Measurements from ENCODE around the gene CBX6. TPM values are rescaled to one million over a fixed set of nuclear protein-coding genes. Genes with fewer than 3 reads are reported as not detected.
"Not testable (repeated sequence)": the region's sequence is repeated elsewhere in the genome, so short reads cannot be mapped to it uniquely, and the experiment has no call there.

The CBX6 gene
- total and polyA plus RNA-seq, 5 donors: 27.0 to 65.9 (median 56.3) TPM

DNA sequence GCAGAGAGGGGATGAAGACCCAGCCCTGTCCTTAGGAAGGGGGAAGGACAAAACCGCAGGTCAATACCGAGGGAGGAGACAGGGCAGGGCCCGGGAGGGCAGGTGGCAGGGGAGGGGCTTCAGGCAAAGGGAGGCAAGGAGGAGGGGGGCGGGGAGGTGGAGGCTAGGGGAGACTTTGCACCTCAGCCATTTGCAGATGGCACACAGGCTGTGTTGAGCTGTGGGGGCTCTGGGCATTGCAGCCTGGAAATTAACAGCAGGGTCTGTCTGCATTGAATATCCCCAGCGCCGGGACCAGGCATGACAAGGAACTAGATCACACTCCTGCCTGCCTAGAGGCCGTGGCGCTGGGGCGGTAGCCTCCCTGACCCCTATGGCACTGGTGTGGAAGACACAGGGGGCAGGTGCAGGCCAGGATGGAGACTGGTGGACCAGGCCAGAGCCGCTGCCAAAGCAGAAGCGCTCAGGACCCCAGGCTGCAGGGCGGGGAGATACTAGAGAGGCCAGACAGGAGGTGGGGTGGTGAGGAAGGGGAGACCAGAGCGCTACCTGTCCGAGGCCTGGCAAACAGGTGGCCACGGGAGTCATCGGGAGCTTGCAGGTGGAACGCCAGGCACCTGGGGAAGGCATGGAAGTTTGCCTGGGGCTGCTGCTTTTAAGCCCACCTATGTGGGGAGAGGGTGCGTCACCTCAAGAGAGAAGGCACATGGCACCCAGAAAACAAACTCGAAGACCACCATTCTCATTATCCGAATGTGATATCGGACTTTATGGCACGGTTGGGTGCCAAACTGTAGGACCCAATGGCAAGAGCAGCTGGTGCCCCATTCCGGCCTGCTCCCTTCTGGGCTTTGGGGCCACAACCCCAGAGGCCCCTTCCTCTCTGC lies 11.5 kb downstream of the CBX6 start:
- Histone ChIP-seq H3K9me3 (ENCODE audit: control insufficient read depth, low read length) (no peaks in the 10 kb centered on the region), H3K4me3 (ENCODE audit: low read length) (no peak overlapping the region), H3K27me3 (ENCODE audit: control insufficient read depth, insufficient read depth) (no peaks in the 10 kb centered on the region), H3K4me1 (ENCODE audit: control insufficient read depth, insufficient read depth, low read length) (peaks cover 18% of the 10 kb centered on the region), H3K27ac (ENCODE audit: low read length) (no peak overlapping the region)
- no peak for DNase-seq
- 57% methylated on average over 23 of the region's 23 CpGs for WGBS
- ATAC-seq: no peak
- intact Hi-C loops (cut with DNase I): loop anchor here in 2 of 4 donors (5.0 to 10.0 kb wide), 4 partner anchors 144 to 454 kb away; partner anchors contain the start of gene RPL3 (in 1 of the 2)

DNA sequence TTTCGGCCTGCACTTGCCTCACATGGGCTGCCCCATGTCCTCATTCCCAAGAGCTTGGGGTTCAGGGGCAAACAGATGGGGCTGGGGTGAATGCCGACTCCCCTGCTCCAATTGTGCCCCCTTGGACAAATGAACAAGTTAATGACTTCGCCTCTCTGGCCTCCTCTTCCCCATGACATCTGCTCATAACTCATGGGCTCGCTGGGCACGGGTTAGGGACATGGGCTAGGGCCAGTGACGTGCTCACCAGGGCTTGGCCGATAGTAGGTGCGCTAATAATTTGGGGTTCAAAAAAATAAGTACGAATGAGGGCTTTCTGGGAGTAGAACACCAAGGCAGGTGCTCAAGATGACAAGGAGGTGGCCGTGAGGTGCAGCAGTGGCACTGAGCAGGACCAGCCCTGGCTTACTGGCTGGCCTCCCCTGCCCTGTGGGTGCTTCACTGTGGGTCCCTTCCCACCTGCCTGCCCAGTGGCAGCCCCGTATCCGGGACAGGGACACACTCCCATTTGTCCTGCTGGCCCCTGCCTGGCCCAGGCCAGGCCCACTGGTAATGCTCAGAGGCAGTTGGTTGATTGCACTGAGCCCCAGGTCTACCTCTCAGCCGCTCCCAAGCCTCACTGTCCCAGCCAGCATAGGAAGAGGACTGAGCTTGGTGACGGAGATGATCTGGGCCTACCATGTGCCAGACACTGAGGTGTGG lies 12.3 kb downstream of the CBX6 start:
- Histone ChIP-seq H3K27ac (ENCODE audit: low read length) (no peak overlapping the region), H3K9me3 (ENCODE audit: control insufficient read depth, low read length) (no peaks in the 10 kb centered on the region), H3K27me3 (ENCODE audit: control insufficient read depth, insufficient read depth) (no peaks in the 10 kb centered on the region), H3K4me1 (ENCODE audit: control insufficient read depth, insufficient read depth, low read length) (peaks cover 10% of the 10 kb centered on the region), H3K4me3 (ENCODE audit: low read length) (no peak overlapping the region)
- intact Hi-C loops (cut with DNase I): loop anchor here in 3 of 4 donors (5.0 to 10.0 kb wide), 4 partner anchors 145 to 455 kb away; partner anchors contain the start of gene RPL3 (in 1 of the 3)
- ATAC-seq (no peak), DNase-seq (no peak)
- WGBS: 77% methylated on average over 14 of the region's 14 CpGs

DNA sequence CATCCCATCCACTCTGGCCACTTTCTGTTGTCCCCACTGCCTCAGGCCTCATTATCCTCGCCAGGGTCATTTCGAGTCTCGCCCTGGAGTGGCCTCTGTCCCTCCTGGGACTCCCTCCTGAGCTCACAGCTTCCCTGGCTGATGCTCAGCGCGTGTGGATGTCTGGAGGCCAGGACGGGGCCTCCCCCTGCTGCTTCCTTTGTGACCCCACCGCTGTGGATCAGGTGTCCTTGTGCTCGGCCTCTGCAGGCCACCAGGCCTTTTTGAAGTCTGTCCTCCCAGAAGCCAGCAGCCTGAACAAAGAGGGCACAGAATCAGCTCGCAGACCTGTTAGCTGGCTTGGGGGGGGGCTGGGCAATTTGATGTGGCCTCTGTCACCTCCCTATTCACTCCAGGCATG lies 13.5 kb downstream of the CBX6 start:
- DNase-seq (no peak), ATAC-seq (no peak)
- no peak overlapping the region for H3K4me3 ChIP-seq (ENCODE audit: low read length)
- H3K27me3 ChIP-seq (ENCODE audit: control insufficient read depth, insufficient read depth): no peaks in the 10 kb centered on the region
- H3K9me3 ChIP-seq (ENCODE audit: control insufficient read depth, low read length): no peaks in the 10 kb centered on the region
- 67% methylated on average over 9 of the region's 9 CpGs for WGBS
- peaks cover 9% of the 10 kb centered on the region for H3K4me1 ChIP-seq (ENCODE audit: control insufficient read depth, insufficient read depth, low read length)
- no peak overlapping the region for H3K27ac ChIP-seq (ENCODE audit: low read length)
- intact Hi-C loops (cut with DNase I): loop anchor here in 1 of 4 donors (10.0 kb wide), 1 partner anchor 146 kb away; no protein-coding TSS in a partner anchor

DNA sequence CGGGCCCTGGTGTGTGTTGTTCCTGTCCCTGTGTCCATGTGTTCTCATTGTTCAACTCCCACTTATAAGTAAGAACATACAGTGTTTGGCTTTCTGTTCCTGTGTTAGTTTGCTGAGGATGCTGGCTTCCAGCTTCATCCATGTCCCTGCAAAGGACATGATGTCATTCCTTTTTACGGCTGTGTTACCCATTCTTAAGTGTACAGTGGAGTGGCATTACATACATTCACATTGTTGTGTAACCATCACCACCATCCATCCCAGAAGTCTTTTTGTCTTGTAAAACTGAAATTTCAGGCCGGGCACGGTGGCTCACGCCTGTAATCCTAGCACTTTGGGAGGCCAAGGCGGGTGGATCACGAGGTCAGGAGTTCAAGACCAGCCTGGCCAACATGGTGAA lies 17.5 kb downstream of the CBX6 start:
- DNase-seq; ATAC-seq; H3K9me3 ChIP-seq (ENCODE audit: control insufficient read depth, low read length); H3K4me1 ChIP-seq (ENCODE audit: control insufficient read depth, insufficient read depth, low read length); H3K27me3 ChIP-seq (ENCODE audit: control insufficient read depth, insufficient read depth); H3K27ac ChIP-seq (ENCODE audit: low read length); H3K4me3 ChIP-seq (ENCODE audit: low read length): not testable (repeated sequence)
- intact Hi-C loops (cut with DNase I): loop anchor here in 1 of 4 donors (10.0 kb wide), 1 partner anchor 150 kb away; no protein-coding TSS in a partner anchor
- WGBS: 85% methylated on average over 7 of the region's 7 CpGs

DNA sequence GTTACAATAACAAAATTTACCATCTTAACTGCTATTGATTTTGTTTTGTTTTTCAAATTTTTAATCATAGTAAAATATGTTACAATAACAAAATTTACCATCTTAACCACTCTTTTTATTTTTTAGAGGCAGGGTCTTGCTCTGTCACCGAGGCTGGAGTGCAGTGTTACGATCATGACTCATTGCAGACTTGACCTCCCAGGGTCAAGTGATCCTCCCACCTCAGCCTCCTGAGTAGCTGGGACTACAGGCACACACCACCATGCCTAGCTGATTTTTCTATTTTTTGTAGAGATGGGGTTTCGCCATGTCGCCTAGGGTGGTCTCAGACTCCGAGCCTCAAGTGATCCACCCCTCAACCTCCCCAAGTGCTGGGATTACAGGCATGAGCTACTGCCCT lies 18.1 kb downstream of the CBX6 start:
- ATAC-seq; H3K4me3 ChIP-seq (ENCODE audit: low read length); H3K27me3 ChIP-seq (ENCODE audit: control insufficient read depth, insufficient read depth); H3K27ac ChIP-seq (ENCODE audit: low read length); H3K4me1 ChIP-seq (ENCODE audit: control insufficient read depth, insufficient read depth, low read length); H3K9me3 ChIP-seq (ENCODE audit: control insufficient read depth, low read length); DNase-seq: not testable (repeated sequence)
- intact Hi-C loops (cut with DNase I): loop anchor here in 1 of 4 donors (10.0 kb wide), 1 partner anchor 151 kb away; no protein-coding TSS in a partner anchor
- 72% methylated on average over 5 of the region's 5 CpGs for WGBS

DNA sequence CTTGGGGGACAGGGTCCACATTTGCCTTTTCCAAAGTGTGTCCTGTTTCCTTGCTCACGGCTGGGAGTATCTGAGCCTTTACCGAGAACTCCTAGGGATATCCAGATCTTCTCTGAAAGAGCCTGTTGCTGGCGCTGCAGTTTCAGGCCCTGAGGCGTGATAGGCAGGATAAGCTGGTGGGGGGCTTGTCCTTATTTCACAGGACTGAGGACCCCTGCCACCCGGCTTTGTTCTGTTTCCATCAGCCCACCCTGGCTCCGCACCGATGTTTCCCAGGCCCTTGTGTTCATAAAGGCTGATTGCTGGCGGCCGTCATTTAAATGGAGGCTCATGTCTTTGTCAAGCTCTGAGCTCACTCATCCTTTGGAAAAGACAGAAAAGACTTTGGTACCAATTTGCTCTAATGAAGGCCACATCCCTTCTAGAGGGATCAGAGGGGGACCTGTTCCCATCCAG lies 18.8 kb downstream of the CBX6 start:
- Histone ChIP-seq H3K27ac (ENCODE audit: low read length) (no peak overlapping the region), H3K4me3 (ENCODE audit: low read length) (no peak overlapping the region), H3K27me3 (ENCODE audit: control insufficient read depth, insufficient read depth) (no peaks in the 10 kb centered on the region), H3K4me1 (ENCODE audit: control insufficient read depth, insufficient read depth, low read length) (no peaks in the 10 kb centered on the region), H3K9me3 (ENCODE audit: control insufficient read depth, low read length) (no peaks in the 10 kb centered on the region)
- DNase-seq (peak in 1 of 3 donors; percentile 5), ATAC-seq (no peak)
- 64% methylated on average over 9 of the region's 9 CpGs for WGBS
- intact Hi-C loops (cut with DNase I): loop anchor here in 1 of 4 donors (10.0 kb wide), 1 partner anchor 152 kb away; no protein-coding TSS in a partner anchor

DNA sequence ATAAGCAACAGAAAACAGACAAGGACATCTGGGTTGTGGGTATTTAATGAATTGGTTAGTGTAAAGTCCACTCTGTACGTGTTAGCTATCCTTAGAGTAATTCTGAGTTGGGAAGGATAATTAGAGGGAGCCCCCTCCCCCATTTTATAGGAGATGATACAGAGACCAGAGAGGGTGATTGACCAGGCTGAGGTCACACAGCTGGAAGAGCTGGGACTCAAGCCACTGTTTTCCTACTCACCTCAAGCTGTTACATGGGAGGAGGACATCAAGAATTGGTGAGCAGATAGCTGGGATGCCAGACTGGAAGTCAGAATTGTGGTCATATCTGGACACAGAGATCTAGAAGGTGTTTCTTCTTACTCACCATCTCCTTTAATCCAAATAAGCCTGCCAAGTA lies 19.5 kb downstream of the CBX6 start:
- intact Hi-C loops (cut with DNase I): loop anchor here in 1 of 4 donors (10.0 kb wide), 1 partner anchor 152 kb away; no protein-coding TSS in a partner anchor
- Histone ChIP-seq H3K9me3 (ENCODE audit: control insufficient read depth, low read length) (no peaks in the 10 kb centered on the region), H3K4me3 (ENCODE audit: low read length) (no peak overlapping the region), H3K27me3 (ENCODE audit: control insufficient read depth, insufficient read depth) (no peaks in the 10 kb centered on the region), H3K27ac (ENCODE audit: low read length) (no peak overlapping the region), H3K4me1 (ENCODE audit: control insufficient read depth, insufficient read depth, low read length) (no peaks in the 10 kb centered on the region)
- WGBS: 85% methylated on average over 1 of the region's 1 CpG
- ATAC-seq (no peak), DNase-seq (no peak)

DNA sequence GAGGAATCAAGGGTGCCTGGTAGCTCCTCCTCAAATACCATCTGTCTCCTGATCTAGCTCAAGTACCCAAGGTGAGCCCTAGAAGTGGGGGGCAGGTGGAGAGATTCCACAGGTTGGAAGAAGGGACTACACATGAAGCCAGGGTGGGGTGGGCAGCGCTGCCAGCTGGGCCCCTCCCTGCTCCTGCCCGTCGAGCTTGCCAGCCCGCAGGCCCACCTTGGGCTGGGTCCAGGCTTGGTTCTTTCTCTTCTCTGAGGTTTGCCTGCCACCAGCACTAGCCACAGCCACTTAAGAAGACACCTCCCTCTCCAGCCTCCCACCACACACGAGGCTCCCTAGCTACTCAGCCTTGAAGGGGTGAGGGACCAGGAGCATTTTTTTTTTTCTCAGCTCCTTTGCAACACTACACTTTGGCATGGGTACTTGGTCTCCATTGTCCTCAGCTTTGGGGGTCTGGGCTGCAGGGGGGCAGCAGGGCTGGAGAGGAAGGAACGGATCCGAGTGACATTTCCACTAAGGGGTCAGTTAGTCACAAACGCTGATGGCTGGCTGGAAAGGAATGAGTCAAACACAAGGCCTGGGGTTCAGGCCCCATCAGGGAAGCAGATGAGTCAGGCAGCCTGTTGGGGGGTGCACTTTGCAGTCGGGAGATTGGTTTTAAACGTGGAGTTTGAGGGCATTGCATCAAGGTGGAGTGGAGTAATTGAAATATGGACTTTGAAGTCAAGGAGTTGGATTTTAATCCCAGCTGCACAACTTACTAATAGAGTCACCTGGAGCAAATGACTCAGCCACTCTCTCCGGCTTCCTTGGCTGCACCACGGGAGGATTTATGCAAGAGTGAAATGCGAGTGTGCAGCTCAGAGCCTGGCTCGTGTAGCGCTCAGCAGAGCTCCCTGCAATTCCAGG lies 20.8 kb downstream of the CBX6 start:
- H3K4me1 ChIP-seq (ENCODE audit: control insufficient read depth, insufficient read depth, low read length): no peaks in the 10 kb centered on the region
- WGBS: 55% methylated on average over 15 of the region's 15 CpGs
- DNase-seq (peak in 1 of 3 donors; percentile 37), ATAC-seq (no peak)
- H3K9me3 ChIP-seq (ENCODE audit: control insufficient read depth, low read length): no peaks in the 10 kb centered on the region
- intact Hi-C loops (cut with DNase I): loop anchor here in 1 of 4 donors (10.0 kb wide), 1 partner anchor 154 kb away; no protein-coding TSS in a partner anchor
- H3K27ac ChIP-seq (ENCODE audit: low read length): no peak overlapping the region
- H3K27me3 ChIP-seq (ENCODE audit: control insufficient read depth, insufficient read depth): no peaks in the 10 kb centered on the region
- no peak overlapping the region for H3K4me3 ChIP-seq (ENCODE audit: low read length)

DNA sequence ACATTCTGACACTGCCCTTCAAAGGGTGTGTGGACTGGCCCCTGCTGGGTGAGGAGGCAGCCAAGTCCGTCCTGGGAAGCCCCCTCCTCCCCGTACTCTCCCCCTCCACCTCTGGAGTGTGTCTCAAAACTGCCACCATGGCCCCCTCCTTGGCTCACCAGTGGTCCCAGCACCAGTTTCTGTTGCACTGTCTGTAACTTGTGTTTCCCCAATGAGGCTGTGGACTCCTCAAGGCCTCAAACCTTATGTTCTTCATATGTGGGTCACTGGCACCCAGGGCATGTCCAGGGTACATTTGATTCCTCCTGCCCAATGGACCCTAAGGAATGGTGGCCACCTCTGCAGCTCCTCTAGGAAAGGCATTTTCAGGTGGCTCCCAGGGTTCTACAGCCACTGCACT lies 21.6 kb downstream of the CBX6 start:
- WGBS: 73% methylated on average over 2 of the region's 2 CpGs
- no peaks in the 10 kb centered on the region for H3K27me3 ChIP-seq (ENCODE audit: control insufficient read depth, insufficient read depth)

DNA sequence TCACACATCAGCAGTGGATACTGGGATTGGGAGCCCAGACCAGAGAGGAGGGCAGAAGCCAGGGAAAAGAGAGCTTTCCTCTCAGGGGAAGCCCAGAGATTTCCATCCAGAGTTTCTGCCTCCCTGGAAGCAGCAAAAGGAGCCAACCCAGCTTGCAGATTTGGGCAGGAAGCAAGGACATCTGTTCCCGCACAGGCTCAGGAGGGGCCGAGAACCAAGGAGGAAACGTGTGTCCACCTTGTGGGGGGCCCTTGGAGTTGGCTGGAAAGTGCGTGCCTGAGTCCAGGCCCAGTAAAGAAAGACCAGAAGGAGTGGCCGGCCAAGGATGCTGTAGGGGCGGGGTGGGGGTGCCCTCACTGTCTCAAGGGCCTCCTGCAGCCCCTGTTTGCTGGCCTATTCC lies 22.2 kb downstream of the CBX6 start:
- ATAC-seq (no peak), DNase-seq (peak in 1 of 3 donors; percentile 35)
- H3K4me1 ChIP-seq (ENCODE audit: control insufficient read depth, insufficient read depth, low read length): no peaks in the 10 kb centered on the region
- intact Hi-C loops (cut with DNase I): loop anchor here in 2 of 4 donors (10.0 kb wide), 2 partner anchors 75 to 155 kb away; no protein-coding TSS in a partner anchor
- H3K27me3 ChIP-seq (ENCODE audit: control insufficient read depth, insufficient read depth): no peaks in the 10 kb centered on the region
- no peak overlapping the region for H3K27ac ChIP-seq (ENCODE audit: low read length)
- 61% methylated on average over 6 of the region's 6 CpGs for WGBS
- no peaks in the 10 kb centered on the region for H3K9me3 ChIP-seq (ENCODE audit: control insufficient read depth, low read length)
- H3K4me3 ChIP-seq (ENCODE audit: low read length): no peak overlapping the region

More for the DNA sequence above, 21.6 kb downstream of the CBX6 start:
- H3K9me3 ChIP-seq (ENCODE audit: control insufficient read depth, low read length): no peaks in the 10 kb centered on the region
- no peak overlapping the region for H3K4me3 ChIP-seq (ENCODE audit: low read length)
- no peaks in the 10 kb centered on the region for H3K4me1 ChIP-seq (ENCODE audit: control insufficient read depth, insufficient read depth, low read length)
- ATAC-seq: no peak
- intact Hi-C loops (cut with DNase I): loop anchor here in 1 of 4 donors (10.0 kb wide), 1 partner anchor 154 kb away; no protein-coding TSS in a partner anchor
- no peak for DNase-seq
- H3K27ac ChIP-seq (ENCODE audit: low read length): no peak overlapping the region
